ENCODE measurements around the gene KDM4B. TPM values are rescaled to one million over a fixed set of nuclear protein-coding genes. Genes with fewer than 3 reads are reported as not detected.
A peak's percentile ranks its signal among the peaks of the same experiment; 100 is the strongest.

The KDM4B gene
- total RNA-seq, 1 experiment from 2014 or later, result 43.7 TPM

DNA sequence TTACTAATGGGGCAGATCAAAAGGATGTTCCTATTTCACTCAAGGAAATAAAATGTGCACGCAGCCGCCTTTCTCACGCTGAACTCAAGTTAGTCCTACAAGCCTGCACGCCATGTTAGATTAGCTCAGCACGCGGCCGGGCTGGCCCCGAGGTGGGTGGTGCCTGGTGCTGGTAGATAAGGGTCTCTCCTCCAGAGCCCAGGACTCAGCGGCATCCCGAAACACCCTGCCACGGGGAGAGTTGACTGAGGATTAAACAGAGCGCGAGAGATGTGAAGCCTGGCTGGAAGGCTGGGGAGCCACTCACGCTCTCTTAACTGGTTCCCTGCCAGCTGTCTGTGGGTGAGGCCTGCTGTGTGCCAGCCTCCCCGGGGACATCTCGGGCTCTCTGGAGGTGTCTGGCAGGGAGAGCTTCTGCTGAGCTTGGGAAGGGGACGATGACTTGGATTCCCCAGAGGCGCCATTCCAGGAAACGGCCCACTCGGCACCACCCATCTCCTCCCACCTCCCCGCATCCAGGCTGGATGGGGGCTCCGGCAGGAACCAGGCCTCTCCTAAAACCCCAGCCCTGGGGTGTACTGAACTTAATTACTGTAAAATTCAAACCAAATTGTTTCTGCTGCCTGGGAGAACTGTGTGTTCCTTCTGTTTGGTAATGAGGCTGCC, 122.2 kb downstream of the KDM4B start:
- Histone ChIP-seq H3K4me1 (ENCODE audit: insufficient read depth, low read length) (no peaks in the 10 kb centered on the region), H3K27ac (ENCODE audit: insufficient read length, low read depth, low read length) (no peak overlapping the region), H4K8ac (replicated peaks; ENCODE audit: insufficient read length, low read depth, low read length) (no peak overlapping the region)

More for the DNA sequence above, 122.2 kb downstream of the KDM4B start:
- no peak overlapping the region for H3K14ac ChIP-seq (ENCODE audit: insufficient read depth, low read length)
- H3K18ac ChIP-seq (ENCODE audit: insufficient read length, low read depth, low read length), result no peak overlapping the region
- WGBS (ENCODE audit: extremely low coverage, insufficient read length, low lambda C conversion rate), result no CpG with 5 or more reads among the region's 22 CpGs
- H3K56ac ChIP-seq (ENCODE audit: insufficient read length, low read depth, low read length), result no peak overlapping the region
- H3K27me3 ChIP-seq (ENCODE audit: insufficient read depth, low read length), result no peaks in the 10 kb centered on the region
- no peaks in the 10 kb centered on the region for H4K20me1 ChIP-seq (ENCODE audit: control insufficient read depth, insufficient read depth, insufficient read length)
- no peak overlapping the region for H2AFZ ChIP-seq (ENCODE audit: low read length)
- H2BK20ac ChIP-seq (ENCODE audit: low read depth, low read length, poor library complexity, severe bottlenecking), result no peak overlapping the region
- no peak overlapping the region for H3K4me2 ChIP-seq (ENCODE audit: insufficient read depth, insufficient read length, low read length)
- H3K23ac ChIP-seq (ENCODE audit: insufficient read length, low read depth, low read length), result no peak overlapping the region
- no peak overlapping the region for H2BK15ac ChIP-seq (ENCODE audit: low read depth, low read length)
- Mint-ChIP-seq H3K36me3 (ENCODE audit: insufficient read depth in 1 of 3, low read depth in 3 of 3) (peaks cover 0 to 12% (median 8%) of the 10 kb centered on the region in 3 experiments; a peak in 5 of 7 replicates), H3K4me3 (no peak overlapping the region), H3K27me3 (ENCODE audit: low read depth) (no peaks in the 10 kb centered on the region), H3K4me1 (peaks cover 12 to 51% of the 10 kb centered on the region in 2 experiments), H3K9me3 (no peaks in the 10 kb centered on the region), H3K27ac (peak overlapping the region; percentile 57 to 70 (median 58); a peak in 5 of 7 replicates)
- no peak overlapping the region for H2BK12ac ChIP-seq (ENCODE audit: insufficient read length, low read depth, low read length)
- H4K5ac ChIP-seq (ENCODE audit: insufficient read length, low read depth, low read length), result no peak overlapping the region
- no peak for DNase-seq
- TF ChIP-seq, protein P1, sequence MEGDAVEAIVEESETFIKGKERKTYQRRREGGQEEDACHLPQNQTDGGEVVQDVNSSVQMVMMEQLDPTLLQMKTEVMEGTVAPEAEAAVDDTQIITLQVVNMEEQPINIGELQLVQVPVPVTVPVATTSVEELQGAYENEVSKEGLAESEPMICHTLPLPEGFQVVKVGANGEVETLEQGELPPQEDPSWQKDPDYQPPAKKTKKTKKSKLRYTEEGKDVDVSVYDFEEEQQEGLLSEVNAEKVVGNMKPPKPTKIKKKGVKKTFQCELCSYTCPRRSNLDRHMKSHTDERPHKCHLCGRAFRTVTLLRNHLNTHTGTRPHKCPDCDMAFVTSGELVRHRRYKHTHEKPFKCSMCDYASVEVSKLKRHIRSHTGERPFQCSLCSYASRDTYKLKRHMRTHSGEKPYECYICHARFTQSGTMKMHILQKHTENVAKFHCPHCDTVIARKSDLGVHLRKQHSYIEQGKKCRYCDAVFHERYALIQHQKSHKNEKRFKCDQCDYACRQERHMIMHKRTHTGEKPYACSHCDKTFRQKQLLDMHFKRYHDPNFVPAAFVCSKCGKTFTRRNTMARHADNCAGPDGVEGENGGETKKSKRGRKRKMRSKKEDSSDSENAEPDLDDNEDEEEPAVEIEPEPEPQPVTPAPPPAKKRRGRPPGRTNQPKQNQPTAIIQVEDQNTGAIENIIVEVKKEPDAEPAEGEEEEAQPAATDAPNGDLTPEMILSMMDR (conservative IDR thresholded peaks at IDR 0.05), result no peak
- H2BK5ac ChIP-seq (ENCODE audit: insufficient read length, low read length), result no peak overlapping the region
- no peaks in the 10 kb centered on the region for H3K9me3 ChIP-seq (ENCODE audit: control insufficient read depth, low read depth, low read length)
- H4K91ac ChIP-seq (ENCODE audit: insufficient read length, low read depth, low read length), result no peak overlapping the region
- H3K79me2 ChIP-seq (ENCODE audit: insufficient read depth, low read length), result no peaks in the 10 kb centered on the region
- no peak overlapping the region for H2BK120ac ChIP-seq (ENCODE audit: low read depth, low read length, poor library complexity, severe bottlenecking)
- H3K79me1 ChIP-seq (ENCODE audit: insufficient read depth, low read depth, low read length, poor library complexity, severe bottlenecking), result no peaks in the 10 kb centered on the region
- H3K4ac ChIP-seq (ENCODE audit: low read depth, low read length), result no peak overlapping the region
- H3K9ac ChIP-seq (ENCODE audit: extremely low read depth, insufficient read length, low read length), result no peak overlapping the region
- no peaks in the 10 kb centered on the region for H3K23me2 ChIP-seq (ENCODE audit: insufficient read length, low read depth, low read length, poor library complexity, severe bottlenecking)
- H2AK5ac ChIP-seq (ENCODE audit: insufficient read length, low read length), result no peak overlapping the region
- H3T11ph ChIP-seq (ENCODE audit: low read length), result no peak overlapping the region
